Panc1 (cell line): ENCODE results near the gene MEGF6. TPM values are rescaled to one million over a fixed set of nuclear protein-coding genes. Genes with fewer than 3 reads are reported as not detected.

Source experiments
- ATAC-seq: fragments of 200-7000 bp; cut with Tn5 transposase; 2 replicates; pipeline ENCODE4 v1.9.1; 2020; ENCODE audit warnings: mild to moderate bottlenecking, moderate library complexity
- BruUV-seq: library from RNA; stranded (reverse); fragments of 400-500 nt; replicated peaks from 2 replicates; lab custom pipeline; 2021; lab: Mats Ljungman, UMichigan
- CTCF ChIA-PET: fragments of 300-600 bp; sonication (Branson Sonifier 250); formaldehyde crosslinking; loops from one replicate; lab custom pipeline; 2022; ENCODE audit warnings: antibody characterized with exemption; lab: Charles Lee
- POLR2A ChIA-PET: fragments of 300-600 bp; sonication (Branson Sonifier 250); formaldehyde crosslinking; loops from one replicate; lab custom pipeline; 2022; ENCODE audit warnings: antibody characterized with exemption; lab: Charles Lee
- DNase-seq: peaks from one replicate; pipeline ENCODE4 v3.0.0-alpha.2; 2010; ENCODE audit warnings: low read depth, low spot score
- H3K27ac ChIP-seq: 2 replicates; pipeline ENCODE4 v1.5.1; 2011; ENCODE audit warnings: mild to moderate bottlenecking, low read length, inconsistent platforms
- H3K27me3 ChIP-seq: fragments of 200-500 bp; sonication (Bioruptor generic); 2 replicates; pipeline ENCODE4 v1.6.0; 2014; ENCODE audit warnings: low read length, inconsistent platforms; ENCODE audit not compliant: control insufficient read depth, insufficient read depth
- H3K36me3 ChIP-seq: fragments of 200-500 bp; sonication (Bioruptor generic); 2 replicates; pipeline ENCODE4 v1.5.1; 2014; ENCODE audit warnings: inconsistent platforms, mild to moderate bottlenecking, low read length, moderate library complexity; ENCODE audit not compliant: control insufficient read depth, insufficient read depth
- H3K4me1 ChIP-seq: 2 replicates; pipeline ENCODE4 v1.5.1; 2011; ENCODE audit warnings: inconsistent platforms, mild to moderate bottlenecking, low read length, moderate library complexity; ENCODE audit not compliant: control insufficient read depth, insufficient read depth
- H3K4me3 ChIP-seq, 2 experiments: 2 replicates each; pipeline ENCODE4 v1.5.1; 2011 to 2012; ENCODE audit warnings: low read depth in 2 of 2, low read length in 2 of 2, mild to moderate bottlenecking in 2 of 2, inconsistent platforms in 1 of 2, moderate library complexity in 1 of 2
- H3K9me3 ChIP-seq: fragments of 200-500 bp; sonication (Bioruptor generic); 2 replicates; pipeline ENCODE4 v1.5.1; 2014; ENCODE audit warnings: low read depth, mild to moderate bottlenecking, inconsistent platforms, low read length, moderate library complexity; ENCODE audit not compliant: control insufficient read depth, insufficient read depth
- POLR2AphosphoS5 ChIP-seq: IDR thresholded peaks from 2 replicates; pipeline ENCODE4 v1.6.1; 2012; ENCODE audit warnings: mild to moderate bottlenecking, low read depth, low read length, moderate library complexity
- SIN3A ChIP-seq: IDR thresholded peaks from 2 replicates; pipeline ENCODE4 v1.6.1; 2012; ENCODE audit warnings: low read depth, mild to moderate bottlenecking, low read length, moderate library complexity, borderline replicate concordance; ENCODE audit not compliant: insufficient read depth
- TCF7L2 ChIP-seq: IDR thresholded peaks from 2 replicates; pipeline ENCODE4 v1.6.1; 2011; ENCODE audit warnings: mild to moderate bottlenecking, low read depth, low read length, inconsistent platforms
- in situ Hi-C: cut with HindIII; loops from 2 replicates; pipeline ENCODE4 v1.10.0; 2016; ENCODE audit warnings: low sequenced_read_pairs, low pct_unique_long_range_greater_than_20kb
- intact Hi-C: fragments of 100-400 bp; cut with micrococcal nuclease; formaldehyde crosslinking; loops from one replicate; pipeline ENCODE4 v1.10.0; 2022; ENCODE audit not compliant: unreplicated experiment
- total RNA-seq: library from RNA; stranded (reverse); gene quantifications from one replicate; pipeline ENCODE4 v1.2.1, GENCODE V29; 2021; ENCODE audit not compliant: unreplicated experiment
- TF ChIP-seq, protein P1 (sequence below), 2 experiments: IDR thresholded peaks; 2 replicates each; pipeline ENCODE4 v1.6.1; 2011 to 2012; ENCODE audit warnings: low read depth in 2 of 2, control low read depth in 1 of 2, low read length in 1 of 2, mild to moderate bottlenecking in 1 of 2, moderate library complexity in 1 of 2; ENCODE audit not compliant: insufficient read depth in 1 of 2
- TF ChIP-seq, protein P2 (sequence below): fragments of 450-650 bp; IDR thresholded peaks from 2 replicates; pipeline ENCODE4 v1.5.1; 2017; ENCODE audit warnings: mild to moderate bottlenecking

The MEGF6 gene
- total RNA-seq, 1 experiment from 2014 or later, result 32.6 TPM

DNA sequence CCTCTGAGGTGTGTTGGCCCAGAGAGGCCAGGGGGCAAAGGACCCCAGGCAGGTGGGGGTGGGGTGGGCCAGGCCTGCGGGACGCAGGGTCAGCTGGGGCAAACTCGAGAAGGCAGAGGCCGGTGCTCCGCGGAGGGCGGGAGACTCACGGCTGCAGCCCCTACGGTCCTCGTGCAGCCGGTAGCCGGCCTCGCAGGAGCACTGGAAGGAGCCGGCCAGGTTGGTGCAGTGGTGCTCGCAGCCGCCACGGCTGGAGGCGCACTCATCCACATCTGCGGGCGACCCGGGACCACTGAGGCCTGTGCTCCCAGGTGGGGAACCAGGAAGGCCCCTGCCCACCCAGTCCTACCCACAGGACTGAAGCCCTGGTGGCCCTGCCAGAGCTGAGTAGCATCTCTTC is 101.6 kb downstream of the MEGF6 start:
- DNase-seq, result no peak
- in situ Hi-C loops (no loop called here), intact Hi-C loops (no loop called here)
- ChIA-PET CTCF (no interaction called here), POLR2A (no interaction called here)
- ATAC-seq, result no peak
- TF ChIP-seq POLR2AphosphoS5 (no peak), TCF7L2 (no peak), SIN3A (no peak)
- TF ChIP-seq, protein P1, sequence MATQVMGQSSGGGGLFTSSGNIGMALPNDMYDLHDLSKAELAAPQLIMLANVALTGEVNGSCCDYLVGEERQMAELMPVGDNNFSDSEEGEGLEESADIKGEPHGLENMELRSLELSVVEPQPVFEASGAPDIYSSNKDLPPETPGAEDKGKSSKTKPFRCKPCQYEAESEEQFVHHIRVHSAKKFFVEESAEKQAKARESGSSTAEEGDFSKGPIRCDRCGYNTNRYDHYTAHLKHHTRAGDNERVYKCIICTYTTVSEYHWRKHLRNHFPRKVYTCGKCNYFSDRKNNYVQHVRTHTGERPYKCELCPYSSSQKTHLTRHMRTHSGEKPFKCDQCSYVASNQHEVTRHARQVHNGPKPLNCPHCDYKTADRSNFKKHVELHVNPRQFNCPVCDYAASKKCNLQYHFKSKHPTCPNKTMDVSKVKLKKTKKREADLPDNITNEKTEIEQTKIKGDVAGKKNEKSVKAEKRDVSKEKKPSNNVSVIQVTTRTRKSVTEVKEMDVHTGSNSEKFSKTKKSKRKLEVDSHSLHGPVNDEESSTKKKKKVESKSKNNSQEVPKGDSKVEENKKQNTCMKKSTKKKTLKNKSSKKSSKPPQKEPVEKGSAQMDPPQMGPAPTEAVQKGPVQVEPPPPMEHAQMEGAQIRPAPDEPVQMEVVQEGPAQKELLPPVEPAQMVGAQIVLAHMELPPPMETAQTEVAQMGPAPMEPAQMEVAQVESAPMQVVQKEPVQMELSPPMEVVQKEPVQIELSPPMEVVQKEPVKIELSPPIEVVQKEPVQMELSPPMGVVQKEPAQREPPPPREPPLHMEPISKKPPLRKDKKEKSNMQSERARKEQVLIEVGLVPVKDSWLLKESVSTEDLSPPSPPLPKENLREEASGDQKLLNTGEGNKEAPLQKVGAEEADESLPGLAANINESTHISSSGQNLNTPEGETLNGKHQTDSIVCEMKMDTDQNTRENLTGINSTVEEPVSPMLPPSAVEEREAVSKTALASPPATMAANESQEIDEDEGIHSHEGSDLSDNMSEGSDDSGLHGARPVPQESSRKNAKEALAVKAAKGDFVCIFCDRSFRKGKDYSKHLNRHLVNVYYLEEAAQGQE (IDR thresholded peaks at IDR 0.05; ENCODE audit: insufficient read depth in 1 of 2, low read depth in 2 of 2, low read length in 1 of 2), result no peak
- TF ChIP-seq, protein P2, sequence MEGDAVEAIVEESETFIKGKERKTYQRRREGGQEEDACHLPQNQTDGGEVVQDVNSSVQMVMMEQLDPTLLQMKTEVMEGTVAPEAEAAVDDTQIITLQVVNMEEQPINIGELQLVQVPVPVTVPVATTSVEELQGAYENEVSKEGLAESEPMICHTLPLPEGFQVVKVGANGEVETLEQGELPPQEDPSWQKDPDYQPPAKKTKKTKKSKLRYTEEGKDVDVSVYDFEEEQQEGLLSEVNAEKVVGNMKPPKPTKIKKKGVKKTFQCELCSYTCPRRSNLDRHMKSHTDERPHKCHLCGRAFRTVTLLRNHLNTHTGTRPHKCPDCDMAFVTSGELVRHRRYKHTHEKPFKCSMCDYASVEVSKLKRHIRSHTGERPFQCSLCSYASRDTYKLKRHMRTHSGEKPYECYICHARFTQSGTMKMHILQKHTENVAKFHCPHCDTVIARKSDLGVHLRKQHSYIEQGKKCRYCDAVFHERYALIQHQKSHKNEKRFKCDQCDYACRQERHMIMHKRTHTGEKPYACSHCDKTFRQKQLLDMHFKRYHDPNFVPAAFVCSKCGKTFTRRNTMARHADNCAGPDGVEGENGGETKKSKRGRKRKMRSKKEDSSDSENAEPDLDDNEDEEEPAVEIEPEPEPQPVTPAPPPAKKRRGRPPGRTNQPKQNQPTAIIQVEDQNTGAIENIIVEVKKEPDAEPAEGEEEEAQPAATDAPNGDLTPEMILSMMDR, result no peak
- no peak overlapping the region for H3K4me3 ChIP-seq
- H3K4me1 ChIP-seq, result peaks cover 5% of the 10 kb centered on the region; the same call in 1 of the 2 replicates
- no peaks in the 10 kb centered on the region for H3K36me3 ChIP-seq
- no TSS peak for BruUV-seq
- no peaks in the 10 kb centered on the region for H3K27me3 ChIP-seq
- no peaks in the 10 kb centered on the region for H3K9me3 ChIP-seq
- no peak overlapping the region for H3K27ac ChIP-seq

DNA sequence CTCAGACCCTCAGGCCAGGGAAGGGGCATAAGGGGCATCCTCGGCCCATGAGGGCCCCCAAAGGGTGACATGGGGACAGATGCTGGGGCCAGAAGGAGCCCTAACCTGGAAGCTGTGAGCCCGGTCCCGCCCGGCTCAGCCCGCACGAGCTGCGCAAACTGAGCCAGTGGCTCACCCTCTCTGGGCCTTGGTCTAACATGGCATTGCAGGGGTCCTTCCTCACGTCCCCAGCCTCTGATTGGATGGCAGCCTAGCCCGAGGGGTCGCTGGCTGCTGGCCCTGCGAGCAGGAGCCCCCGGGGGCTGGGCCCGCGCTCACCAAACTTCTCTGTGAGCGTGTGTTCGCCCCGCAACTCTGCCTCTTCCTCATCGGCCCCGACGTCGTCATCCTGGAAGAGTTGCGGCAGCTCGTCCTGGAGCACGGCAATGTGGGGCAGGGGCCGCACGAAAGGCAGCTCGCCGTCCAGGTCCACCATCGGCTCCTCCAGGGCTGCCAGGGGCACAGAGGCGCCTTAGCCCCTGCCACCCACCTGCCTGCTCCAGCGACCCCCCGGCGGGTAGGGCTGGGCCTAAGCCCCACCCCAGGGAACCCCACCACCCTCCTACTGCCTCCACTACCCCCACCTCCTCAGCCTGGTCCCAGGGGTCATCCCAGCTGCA is 102.4 kb downstream of the MEGF6 start:
- ATAC-seq (no peak), DNase-seq (no peak)
- Histone ChIP-seq H3K27me3 (no peaks in the 10 kb centered on the region), H3K36me3 (no peaks in the 10 kb centered on the region), H3K4me1 (peaks cover 13% of the 10 kb centered on the region), H3K4me3 (no peak overlapping the region), H3K27ac (no peak overlapping the region), H3K9me3 (no peaks in the 10 kb centered on the region)
- ChIA-PET CTCF (interaction anchor here (0.6 kb wide), 1 partner anchor 39 kb away, joined by 4 read pairs; no protein-coding TSS in a partner anchor), POLR2A (no interaction called here)
- in situ Hi-C loops (no loop called here), intact Hi-C loops (no loop called here)
- no TSS peak for BruUV-seq
- no peak for TF ChIP-seq SIN3A
- no peak for TF ChIP-seq TCF7L2
- no peak for TF ChIP-seq POLR2AphosphoS5
- TF ChIP-seq, protein P2, result no peak
- TF ChIP-seq, protein P1 (IDR thresholded peaks at IDR 0.05; ENCODE audit: insufficient read depth in 1 of 2, low read depth in 2 of 2, low read length in 1 of 2), result no peak
